Measurements from ENCODE around the gene TGM6.

TGM6 gene

GRCh38 chr20:2381303-2381702 lies 602 bp downstream of the TGM6 start:
- H3K4me3 ChIP-seq (ENCODE audit: insufficient read depth, low read depth, low read length): no peak overlapping the region
- 86 to 87% methylated on average over 7 of the region's 7 CpGs for whole genome bisulfite sequencing, 2 experiments

GRCh38 chr20:2382833-2383232 lies 2.1 kb downstream of the TGM6 start:
- no peaks in the 10 kb centered on the region for H3K36me3 ChIP-seq (ENCODE audit: control insufficient read depth, insufficient read depth, low read length)
- no peak overlapping the region for H3K4me3 ChIP-seq (ENCODE audit: insufficient read depth, low read depth, low read length)
- peaks cover 6% of the 10 kb centered on the region for H3K4me1 ChIP-seq (ENCODE audit: control insufficient read depth, insufficient read depth, low read length)
- H3K9me3 ChIP-seq (ENCODE audit: control insufficient read depth, low read length): no peaks in the 10 kb centered on the region
- 96 to 97% methylated on average over 2 of the region's 2 CpGs for WGBS, 2 experiments
- no peak overlapping the region for H3K27ac ChIP-seq (ENCODE audit: insufficient read depth, low read depth, low read length, poor library complexity, severe bottlenecking)
- no peaks in the 10 kb centered on the region for H3K27me3 ChIP-seq (ENCODE audit: control insufficient read depth, insufficient read depth, low read length, poor library complexity, severe bottlenecking)

More at GRCh38 chr20:2381303-2381702, 602 bp downstream of the TGM6 start:
- no peaks in the 10 kb centered on the region for H3K27me3 ChIP-seq (ENCODE audit: control insufficient read depth, insufficient read depth, low read length, poor library complexity, severe bottlenecking)
- H3K27ac ChIP-seq (ENCODE audit: insufficient read depth, low read depth, low read length, poor library complexity, severe bottlenecking): no peak overlapping the region
- H3K9me3 ChIP-seq (ENCODE audit: control insufficient read depth, low read length): no peaks in the 10 kb centered on the region
- peaks cover 6% of the 10 kb centered on the region for H3K4me1 ChIP-seq (ENCODE audit: control insufficient read depth, insufficient read depth, low read length)
- H3K36me3 ChIP-seq (ENCODE audit: control insufficient read depth, insufficient read depth, low read length): no peaks in the 10 kb centered on the region

GRCh38 chr20:2385026-2385425 lies 4.3 kb downstream of the TGM6 start:
- Histone ChIP-seq H3K4me1 (ENCODE audit: control insufficient read depth, insufficient read depth, low read length) (no peaks in the 10 kb centered on the region), H3K27ac (ENCODE audit: insufficient read depth, low read depth, low read length, poor library complexity, severe bottlenecking) (no peak overlapping the region), H3K4me3 (ENCODE audit: insufficient read depth, low read depth, low read length) (no peak overlapping the region), H3K36me3 (ENCODE audit: control insufficient read depth, insufficient read depth, low read length) (no peaks in the 10 kb centered on the region), H3K9me3 (ENCODE audit: control insufficient read depth, low read length) (no peaks in the 10 kb centered on the region), H3K27me3 (ENCODE audit: control insufficient read depth, insufficient read depth, low read length, poor library complexity, severe bottlenecking) (no peaks in the 10 kb centered on the region)
- 80 to 90% methylated on average over 5 of the region's 5 CpGs for whole genome bisulfite sequencing, 2 experiments

- 95 to 96% methylated on average over 5 to 6 of the region's 6 CpGs for WGBS, 2 experiments
- Histone ChIP-seq H3K4me1 (ENCODE audit: control insufficient read depth, insufficient read depth, low read length) (no peaks in the 10 kb centered on the region), H3K4me3 (ENCODE audit: insufficient read depth, low read depth, low read length) (no peak overlapping the region), H3K27me3 (ENCODE audit: control insufficient read depth, insufficient read depth, low read length, poor library complexity, severe bottlenecking) (no peaks in the 10 kb centered on the region), H3K36me3 (ENCODE audit: control insufficient read depth, insufficient read depth, low read length) (no peaks in the 10 kb centered on the region), H3K27ac (ENCODE audit: insufficient read depth, low read depth, low read length, poor library complexity, severe bottlenecking) (no peak overlapping the region), H3K9me3 (ENCODE audit: control insufficient read depth, low read length) (no peaks in the 10 kb centered on the region)
Measured at GRCh38 chr20:2385496-2385895, 4.8 kb downstream of the TGM6 start.

DNA sequence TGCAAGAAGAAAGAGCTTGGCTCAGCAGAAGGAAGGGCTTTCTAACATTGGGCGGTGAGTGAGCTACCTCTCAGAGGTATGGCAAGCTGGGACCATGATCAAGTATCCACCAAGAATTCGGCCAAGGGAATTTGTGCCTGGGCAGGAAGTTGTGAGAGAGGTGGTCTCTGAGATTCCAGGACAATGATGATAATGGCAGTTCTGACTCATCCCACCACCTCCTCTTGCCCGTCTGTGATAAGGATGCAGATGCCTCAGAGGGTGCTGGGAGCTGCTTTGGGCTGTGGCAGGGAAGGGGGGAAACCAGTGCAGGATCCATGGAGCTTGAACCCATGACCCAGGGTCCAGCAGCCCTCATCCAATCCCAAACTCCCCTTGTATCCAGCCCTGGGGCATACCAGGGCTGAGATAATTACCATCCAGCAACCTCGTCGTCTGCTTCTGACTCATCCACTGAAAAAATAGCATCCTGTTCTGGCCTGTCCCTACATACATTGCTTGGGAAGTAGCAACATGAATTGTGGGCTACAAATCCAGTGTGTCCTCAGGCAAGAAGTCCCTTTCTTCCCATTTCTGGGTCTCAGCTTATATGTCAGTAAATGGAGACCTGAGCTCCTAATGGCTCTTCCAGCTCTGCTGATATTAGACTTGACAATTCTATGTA lies 5.9 kb downstream of the TGM6 start:
- H3K36me3 ChIP-seq (ENCODE audit: control insufficient read depth, insufficient read depth, low read length): no peaks in the 10 kb centered on the region
- no peaks in the 10 kb centered on the region for H3K4me1 ChIP-seq (ENCODE audit: control insufficient read depth, insufficient read depth, low read length)
- H3K4me3 ChIP-seq (ENCODE audit: insufficient read depth, low read depth, low read length): no peak overlapping the region
- no peak overlapping the region for H3K27ac ChIP-seq (ENCODE audit: insufficient read depth, low read depth, low read length, poor library complexity, severe bottlenecking)
- 92% methylated on average over 5 of the region's 5 CpGs for WGBS, 2 experiments
- H3K27me3 ChIP-seq (ENCODE audit: control insufficient read depth, insufficient read depth, low read length, poor library complexity, severe bottlenecking): no peaks in the 10 kb centered on the region
- H3K9me3 ChIP-seq (ENCODE audit: control insufficient read depth, low read length): no peaks in the 10 kb centered on the region

DNA sequence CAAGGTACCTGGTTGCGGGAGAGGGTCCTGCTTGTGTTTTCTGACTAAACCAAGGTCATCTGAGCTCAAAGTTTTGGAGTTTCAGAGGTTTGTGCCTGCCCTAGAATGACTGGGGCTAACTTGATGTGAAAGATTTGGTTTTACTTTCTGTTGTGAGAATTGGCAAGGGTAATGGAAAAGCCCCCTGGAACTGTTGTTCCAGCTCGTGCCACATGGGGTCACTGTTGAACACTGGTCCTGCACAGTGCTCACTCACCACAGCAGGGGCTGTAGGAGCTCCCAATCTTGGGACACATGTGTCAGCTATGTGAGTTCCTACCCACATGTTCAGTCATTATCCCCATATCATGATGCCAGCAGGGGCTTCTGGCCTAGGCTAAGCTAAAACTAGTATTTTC lies 6.5 kb downstream of the TGM6 start:
- H3K36me3 ChIP-seq (ENCODE audit: control insufficient read depth, insufficient read depth, low read length): no peaks in the 10 kb centered on the region
- no peak overlapping the region for H3K27ac ChIP-seq (ENCODE audit: insufficient read depth, low read depth, low read length, poor library complexity, severe bottlenecking)
- H3K4me1 ChIP-seq (ENCODE audit: control insufficient read depth, insufficient read depth, low read length): no peaks in the 10 kb centered on the region
- H3K9me3 ChIP-seq (ENCODE audit: control insufficient read depth, low read length): no peaks in the 10 kb centered on the region
- H3K27me3 ChIP-seq (ENCODE audit: control insufficient read depth, insufficient read depth, low read length, poor library complexity, severe bottlenecking): no peaks in the 10 kb centered on the region
- WGBS, 2 experiments: 55 to 58% methylated on average over 2 of the region's 2 CpGs
- H3K4me3 ChIP-seq (ENCODE audit: insufficient read depth, low read depth, low read length): no peak overlapping the region

GRCh38 chr20:2387580-2387979 lies 6.9 kb downstream of the TGM6 start:
- WGBS, 2 experiments: 95 to 96% methylated on average over 4 of the region's 4 CpGs
- Histone ChIP-seq H3K36me3 (ENCODE audit: control insufficient read depth, insufficient read depth, low read length) (no peaks in the 10 kb centered on the region), H3K4me3 (ENCODE audit: insufficient read depth, low read depth, low read length) (no peak overlapping the region), H3K4me1 (ENCODE audit: control insufficient read depth, insufficient read depth, low read length) (no peaks in the 10 kb centered on the region), H3K27ac (ENCODE audit: insufficient read depth, low read depth, low read length, poor library complexity, severe bottlenecking) (no peak overlapping the region), H3K9me3 (ENCODE audit: control insufficient read depth, low read length) (no peaks in the 10 kb centered on the region), H3K27me3 (ENCODE audit: control insufficient read depth, insufficient read depth, low read length, poor library complexity, severe bottlenecking) (no peaks in the 10 kb centered on the region)

- Histone ChIP-seq H3K9me3 (ENCODE audit: control insufficient read depth, low read length) (no peaks in the 10 kb centered on the region), H3K4me3 (ENCODE audit: insufficient read depth, low read depth, low read length) (no peak overlapping the region), H3K36me3 (ENCODE audit: control insufficient read depth, insufficient read depth, low read length) (no peaks in the 10 kb centered on the region), H3K4me1 (ENCODE audit: control insufficient read depth, insufficient read depth, low read length) (no peaks in the 10 kb centered on the region), H3K27ac (ENCODE audit: insufficient read depth, low read depth, low read length, poor library complexity, severe bottlenecking) (no peak overlapping the region), H3K27me3 (ENCODE audit: control insufficient read depth, insufficient read depth, low read length, poor library complexity, severe bottlenecking) (no peaks in the 10 kb centered on the region)
- WGBS, 2 experiments: 91 to 93% methylated on average over 7 of the region's 7 CpGs
Measured at GRCh38 chr20:2390951-2391675, 10.4 kb downstream of the TGM6 start.

DNA sequence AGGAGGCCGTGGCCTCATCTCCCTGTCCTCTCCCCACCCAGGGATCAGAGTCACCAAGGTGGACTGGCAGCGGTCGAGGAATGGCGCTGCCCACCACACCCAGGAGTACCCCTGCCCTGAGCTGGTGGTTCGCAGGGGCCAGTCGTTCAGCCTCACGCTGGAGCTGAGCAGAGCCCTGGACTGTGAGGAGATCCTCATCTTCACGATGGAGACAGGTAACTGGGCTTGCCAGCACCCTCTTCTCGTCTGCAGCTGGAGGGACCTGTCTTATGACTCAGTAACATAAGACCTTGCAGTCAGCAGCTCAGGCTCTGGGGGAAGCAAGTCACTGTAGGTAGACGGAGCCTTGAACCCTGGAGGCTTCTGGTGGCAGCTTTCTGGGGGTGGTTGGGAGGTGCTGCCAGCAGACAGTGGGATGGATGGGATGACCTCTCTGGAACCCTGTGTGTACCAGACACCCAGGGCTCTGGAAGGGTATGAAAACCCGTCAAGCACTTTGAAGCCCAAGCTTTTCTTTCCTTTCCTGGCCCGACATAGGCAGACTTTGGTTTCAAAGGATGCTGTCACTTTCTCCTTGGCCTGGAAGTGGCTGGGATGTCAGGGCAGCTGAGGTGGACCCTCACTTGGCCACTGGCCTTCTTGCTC lies 13.8 kb downstream of the TGM6 start:
- Histone ChIP-seq H3K4me1 (ENCODE audit: control insufficient read depth, insufficient read depth, low read length) (no peaks in the 10 kb centered on the region), H3K27ac (ENCODE audit: insufficient read depth, low read depth, low read length, poor library complexity, severe bottlenecking) (no peak overlapping the region), H3K9me3 (ENCODE audit: control insufficient read depth, low read length) (no peaks in the 10 kb centered on the region), H3K4me3 (ENCODE audit: insufficient read depth, low read depth, low read length) (no peak overlapping the region), H3K36me3 (ENCODE audit: control insufficient read depth, insufficient read depth, low read length) (no peaks in the 10 kb centered on the region), H3K27me3 (ENCODE audit: control insufficient read depth, insufficient read depth, low read length, poor library complexity, severe bottlenecking) (no peaks in the 10 kb centered on the region)
- 93 to 94% methylated on average over 12 of the region's 12 CpGs for WGBS, 2 experiments

DNA sequence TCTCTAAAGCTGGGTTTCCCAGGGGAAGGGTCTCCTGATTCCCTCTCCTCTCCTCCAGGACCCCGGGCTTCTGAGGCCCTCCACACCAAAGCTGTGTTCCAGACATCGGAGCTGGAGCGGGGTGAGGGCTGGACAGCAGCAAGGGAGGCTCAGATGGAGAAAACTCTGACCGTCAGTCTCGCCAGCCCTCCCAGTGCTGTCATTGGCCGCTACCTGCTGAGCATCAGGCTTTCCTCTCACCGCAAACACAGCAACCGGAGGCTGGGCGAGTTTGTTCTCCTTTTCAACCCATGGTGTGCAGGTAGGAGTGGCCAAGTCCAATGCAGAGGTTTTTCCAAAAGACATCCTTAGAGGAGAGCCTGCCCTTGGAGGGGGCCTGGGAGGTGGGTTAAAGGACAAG lies 14.4 kb downstream of the TGM6 start:
- H3K36me3 ChIP-seq (ENCODE audit: control insufficient read depth, insufficient read depth, low read length): no peaks in the 10 kb centered on the region
- H3K4me1 ChIP-seq (ENCODE audit: control insufficient read depth, insufficient read depth, low read length): no peaks in the 10 kb centered on the region
- no peaks in the 10 kb centered on the region for H3K9me3 ChIP-seq (ENCODE audit: control insufficient read depth, low read length)
- H3K27me3 ChIP-seq (ENCODE audit: control insufficient read depth, insufficient read depth, low read length, poor library complexity, severe bottlenecking): no peaks in the 10 kb centered on the region
- H3K4me3 ChIP-seq (ENCODE audit: insufficient read depth, low read depth, low read length): no peak overlapping the region
- WGBS, 2 experiments: 88 to 90% methylated on average over 9 of the region's 9 CpGs
- no peak overlapping the region for H3K27ac ChIP-seq (ENCODE audit: insufficient read depth, low read depth, low read length, poor library complexity, severe bottlenecking)
